Liver (tissue), 3 donors: ENCODE results near the gene HECTD2.

Experiments used
- CTCF ChIP-seq: fragments of 150-350 bp; IDR thresholded peaks from 2 replicates; pipeline ENCODE4 v1.5.1; 2017; ENCODE audit warnings: improper control_type of control experiment, low read depth, low read length; ENCODE audit not compliant: missing input control
- EGR1 ChIP-seq, 2 donors: IDR thresholded peaks; 2 replicates each; pipeline ENCODE4 v1.6.1; 2016 to 2018; ENCODE audit warnings: antibody characterized with exemption in 2 of 2, low read depth in 2 of 2
- JUND ChIP-seq, 2 donors: IDR thresholded peaks; 2 replicates each; pipeline ENCODE4 v1.6.1; 2016; ENCODE audit warnings: antibody characterized with exemption in 2 of 2
- RAD21 ChIP-seq, 2 donors: IDR thresholded peaks; 2 replicates each; pipeline ENCODE4 v1.6.1; 2016; ENCODE audit warnings: antibody characterized with exemption in 2 of 2, mild to moderate bottlenecking in 2 of 2
- SP1 ChIP-seq: IDR thresholded peaks from 2 replicates; pipeline ENCODE4 v1.6.1; 2018; ENCODE audit warnings: antibody characterized with exemption, mild to moderate bottlenecking
- YY1 ChIP-seq: IDR thresholded peaks from 2 replicates; pipeline ENCODE4 v1.6.1; 2016; ENCODE audit warnings: antibody characterized with exemption, mild to moderate bottlenecking
- ZBTB33 ChIP-seq: IDR thresholded peaks from 2 replicates; pipeline ENCODE4 v1.6.1; 2016; ENCODE audit warnings: antibody characterized with exemption
- TF ChIP-seq, protein P1 (sequence below): IDR thresholded peaks from 2 replicates; pipeline ENCODE4 v1.6.1; 2016; ENCODE audit warnings: antibody characterized with exemption
- TF ChIP-seq, protein P2 (sequence below): IDR thresholded peaks from 2 replicates; pipeline ENCODE4 v1.6.1; 2016; ENCODE audit warnings: antibody characterized with exemption, mild to moderate bottlenecking
- TF ChIP-seq, protein P3 (sequence below): IDR thresholded peaks from 2 replicates; pipeline ENCODE4 v1.6.1; 2016; ENCODE audit warnings: antibody characterized with exemption
- donor health status: healthy.
- donor health status: healthy.

DNA sequence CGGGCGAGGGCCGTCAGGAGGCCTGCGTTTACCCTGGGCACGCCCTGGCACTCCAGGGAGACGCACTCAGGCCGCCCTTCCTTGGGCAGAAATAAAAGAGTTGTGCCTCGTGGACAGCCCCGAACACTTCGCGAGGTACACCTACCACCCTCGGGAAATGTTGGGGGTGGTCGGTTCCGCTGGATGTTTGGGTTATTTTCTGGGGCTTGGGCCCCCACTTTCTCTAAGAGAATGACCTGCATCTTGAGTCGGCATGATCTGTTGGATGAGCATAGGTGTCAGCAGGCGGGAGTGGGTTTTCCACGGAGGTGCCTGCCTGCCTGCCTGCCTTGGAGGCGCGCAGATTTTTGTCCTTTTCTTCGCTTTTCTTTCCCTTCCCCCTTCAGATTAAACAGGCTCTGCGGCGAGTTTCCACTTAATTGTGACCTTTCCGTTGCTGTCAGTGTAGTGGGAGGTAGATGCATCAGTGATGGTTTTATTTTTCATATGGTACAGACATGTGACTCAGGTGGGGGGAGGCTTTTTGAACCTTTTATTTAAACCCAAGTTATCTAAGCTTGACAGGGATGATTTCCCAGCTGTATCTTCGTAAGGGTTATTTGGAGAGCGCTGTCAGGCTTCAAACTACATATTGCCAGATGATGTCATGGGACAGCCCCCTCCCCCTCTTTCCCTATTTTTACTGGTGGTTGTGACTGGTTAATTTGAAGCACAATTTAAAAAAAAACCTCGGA lies 661 bp downstream of the HECTD2 start:
- TF ChIP-seq CTCF (no peak), ZBTB33 (no peak), JUND (IDR thresholded peaks at IDR 0.05) (no peak), EGR1 (IDR thresholded peaks at IDR 0.05; ENCODE audit: low read depth in 2 of 2) (no peak), YY1 (no peak), SP1 (no peak), RAD21 (IDR thresholded peaks at IDR 0.05) (no peak)
- TF ChIP-seq, protein P1, sequence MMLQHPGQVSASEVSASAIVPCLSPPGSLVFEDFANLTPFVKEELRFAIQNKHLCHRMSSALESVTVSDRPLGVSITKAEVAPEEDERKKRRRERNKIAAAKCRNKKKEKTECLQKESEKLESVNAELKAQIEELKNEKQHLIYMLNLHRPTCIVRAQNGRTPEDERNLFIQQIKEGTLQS, result no peak
- TF ChIP-seq, protein P2, sequence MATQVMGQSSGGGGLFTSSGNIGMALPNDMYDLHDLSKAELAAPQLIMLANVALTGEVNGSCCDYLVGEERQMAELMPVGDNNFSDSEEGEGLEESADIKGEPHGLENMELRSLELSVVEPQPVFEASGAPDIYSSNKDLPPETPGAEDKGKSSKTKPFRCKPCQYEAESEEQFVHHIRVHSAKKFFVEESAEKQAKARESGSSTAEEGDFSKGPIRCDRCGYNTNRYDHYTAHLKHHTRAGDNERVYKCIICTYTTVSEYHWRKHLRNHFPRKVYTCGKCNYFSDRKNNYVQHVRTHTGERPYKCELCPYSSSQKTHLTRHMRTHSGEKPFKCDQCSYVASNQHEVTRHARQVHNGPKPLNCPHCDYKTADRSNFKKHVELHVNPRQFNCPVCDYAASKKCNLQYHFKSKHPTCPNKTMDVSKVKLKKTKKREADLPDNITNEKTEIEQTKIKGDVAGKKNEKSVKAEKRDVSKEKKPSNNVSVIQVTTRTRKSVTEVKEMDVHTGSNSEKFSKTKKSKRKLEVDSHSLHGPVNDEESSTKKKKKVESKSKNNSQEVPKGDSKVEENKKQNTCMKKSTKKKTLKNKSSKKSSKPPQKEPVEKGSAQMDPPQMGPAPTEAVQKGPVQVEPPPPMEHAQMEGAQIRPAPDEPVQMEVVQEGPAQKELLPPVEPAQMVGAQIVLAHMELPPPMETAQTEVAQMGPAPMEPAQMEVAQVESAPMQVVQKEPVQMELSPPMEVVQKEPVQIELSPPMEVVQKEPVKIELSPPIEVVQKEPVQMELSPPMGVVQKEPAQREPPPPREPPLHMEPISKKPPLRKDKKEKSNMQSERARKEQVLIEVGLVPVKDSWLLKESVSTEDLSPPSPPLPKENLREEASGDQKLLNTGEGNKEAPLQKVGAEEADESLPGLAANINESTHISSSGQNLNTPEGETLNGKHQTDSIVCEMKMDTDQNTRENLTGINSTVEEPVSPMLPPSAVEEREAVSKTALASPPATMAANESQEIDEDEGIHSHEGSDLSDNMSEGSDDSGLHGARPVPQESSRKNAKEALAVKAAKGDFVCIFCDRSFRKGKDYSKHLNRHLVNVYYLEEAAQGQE, result no peak
- TF ChIP-seq, protein P3, sequence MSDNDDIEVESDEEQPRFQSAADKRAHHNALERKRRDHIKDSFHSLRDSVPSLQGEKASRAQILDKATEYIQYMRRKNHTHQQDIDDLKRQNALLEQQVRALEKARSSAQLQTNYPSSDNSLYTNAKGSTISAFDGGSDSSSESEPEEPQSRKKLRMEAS, result no peak
